Mucosa of rectum (tissue), 2 donors: ENCODE measurements around the gene MND1.
A peak's percentile ranks its signal among the peaks of the same experiment; 100 is the strongest.
"Not testable (repeated sequence)": the region's sequence is repeated elsewhere in the genome, so short reads cannot be mapped to it uniquely, and the experiment has no call there.

ENCODE experiments used
- H3K27ac ChIP-seq, 2 donors: one replicate each; pipeline ENCODE4 v1.7.0; 2013; ENCODE audit warnings: inconsistent platforms in 2 of 2, low read depth in 2 of 2, low read length in 2 of 2
- H3K27me3 ChIP-seq, 2 donors: one replicate each; pipeline ENCODE4 v1.7.0; 2013; ENCODE audit warnings: low read length in 2 of 2; ENCODE audit not compliant: control insufficient read depth in 2 of 2, insufficient read depth in 2 of 2
- H3K36me3 ChIP-seq, 2 donors: one replicate each; pipeline ENCODE4 v1.7.0; 2013; ENCODE audit warnings: low read length in 2 of 2; ENCODE audit not compliant: control insufficient read depth in 2 of 2, insufficient read depth in 2 of 2
- H3K4me1 ChIP-seq, 2 donors: one replicate each; pipeline ENCODE4 v1.7.0; 2013; ENCODE audit warnings: low read length in 2 of 2, mild to moderate bottlenecking in 1 of 2; ENCODE audit not compliant: control insufficient read depth in 2 of 2, insufficient read depth in 2 of 2
- H3K4me3 ChIP-seq, 2 donors: one replicate each; pipeline ENCODE4 v1.7.0; 2013; ENCODE audit warnings: low read length in 2 of 2
- H3K9ac ChIP-seq, 2 donors: one replicate each; pipeline ENCODE4 v1.7.0; 2013; ENCODE audit warnings: low read length in 2 of 2, low read depth in 1 of 2, mild to moderate bottlenecking in 1 of 2
- H3K9me3 ChIP-seq, 2 donors: one replicate each; pipeline ENCODE4 v1.7.0; 2013; ENCODE audit warnings: low read length in 2 of 2; ENCODE audit not compliant: control insufficient read depth in 2 of 2
- donor health status: healthy.
- donor health status: Normal muscosa, but diverticular disease.

The MND1 gene

GRCh38 chr4:153416456-153416855 lies 72.0 kb downstream of the MND1 start:
- H3K36me3 ChIP-seq, H3K9ac ChIP-seq, H3K4me3 ChIP-seq, H3K27me3 ChIP-seq, H3K4me1 ChIP-seq, H3K9me3 ChIP-seq, H3K27ac ChIP-seq: not testable (repeated sequence)

- Histone ChIP-seq H3K4me1 (no peaks in the 10 kb centered on the region), H3K27ac (no peak overlapping the region), H3K36me3 (no peaks in the 10 kb centered on the region), H3K27me3 (no peaks in the 10 kb centered on the region), H3K9me3 (no peaks in the 10 kb centered on the region), H3K9ac (no peak overlapping the region), H3K4me3 (no peak overlapping the region)
Observed at GRCh38 chr4:153418121-153418520, 73.6 kb downstream of the MND1 start.

- no peaks in the 10 kb centered on the region for H3K27me3 ChIP-seq
- no peaks in the 10 kb centered on the region for H3K9me3 ChIP-seq
- no peaks in the 10 kb centered on the region for H3K36me3 ChIP-seq
- H3K4me3 ChIP-seq, result no peak overlapping the region
- no peaks in the 10 kb centered on the region for H3K4me1 ChIP-seq
- no peak overlapping the region for H3K9ac ChIP-seq
- H3K27ac ChIP-seq, result no peak overlapping the region
Observed at GRCh38 chr4:153418558-153418957, 74.1 kb downstream of the MND1 start.

DNA sequence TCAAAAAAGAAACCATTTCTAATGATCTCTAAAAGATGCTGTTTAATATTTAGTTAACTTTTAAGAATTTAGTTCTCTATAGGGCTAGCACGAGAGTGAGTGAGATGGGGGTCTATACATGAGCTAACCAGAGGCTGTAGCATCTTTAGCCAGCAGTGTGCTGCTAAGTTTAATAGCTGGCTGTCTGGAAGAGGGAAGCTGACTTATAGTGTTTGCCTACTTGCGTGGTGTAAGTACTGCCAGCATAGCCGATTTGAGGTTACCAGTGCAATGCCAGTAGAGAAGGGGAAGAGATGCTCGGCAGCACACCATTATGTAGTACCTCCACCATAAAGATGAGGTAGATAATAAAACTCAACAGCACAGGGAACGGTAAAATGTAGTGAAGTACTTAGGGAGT lies 74.5 kb downstream of the MND1 start:
- no peaks in the 10 kb centered on the region for H3K4me1 ChIP-seq
- no peak overlapping the region for H3K9ac ChIP-seq
- no peaks in the 10 kb centered on the region for H3K27me3 ChIP-seq
- no peak overlapping the region for H3K27ac ChIP-seq
- no peaks in the 10 kb centered on the region for H3K36me3 ChIP-seq
- H3K9me3 ChIP-seq, result no peaks in the 10 kb centered on the region
- no peak overlapping the region for H3K4me3 ChIP-seq

GRCh38 chr4:153419673-153420278 lies 75.3 kb downstream of the MND1 start:
- Histone ChIP-seq H3K27ac (no peak overlapping the region), H3K4me3 (no peak overlapping the region), H3K9ac (no peak overlapping the region), H3K4me1 (no peaks in the 10 kb centered on the region), H3K9me3 (no peaks in the 10 kb centered on the region), H3K27me3 (no peaks in the 10 kb centered on the region), H3K36me3 (no peaks in the 10 kb centered on the region)

DNA sequence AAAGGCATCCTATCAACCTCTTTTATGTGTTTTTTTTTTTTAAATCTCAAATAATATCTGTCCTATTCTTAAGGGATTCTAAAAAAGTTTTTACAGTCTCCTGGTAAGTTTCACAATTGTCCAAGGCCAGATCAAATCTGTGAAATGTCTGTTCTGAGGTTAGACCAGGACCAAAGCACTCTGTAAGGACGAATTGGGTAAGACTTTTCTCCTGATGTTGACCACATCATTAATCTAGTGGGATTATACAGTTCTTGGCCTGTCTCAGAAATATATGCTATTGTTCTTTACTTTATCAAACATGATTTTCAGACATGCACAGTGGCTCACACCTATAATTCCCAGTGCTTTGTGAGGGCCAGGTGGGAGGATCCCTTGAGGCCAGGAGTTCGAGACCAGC lies 75.9 kb downstream of the MND1 start:
- no peak overlapping the region for H3K9ac ChIP-seq
- no peak overlapping the region for H3K27ac ChIP-seq
- no peak overlapping the region for H3K4me3 ChIP-seq
- H3K9me3 ChIP-seq, result no peaks in the 10 kb centered on the region
- no peaks in the 10 kb centered on the region for H3K36me3 ChIP-seq
- no peaks in the 10 kb centered on the region for H3K4me1 ChIP-seq
- no peaks in the 10 kb centered on the region for H3K27me3 ChIP-seq

GRCh38 chr4:153421941-153422340 lies 77.5 kb downstream of the MND1 start:
- no peak overlapping the region for H3K27ac ChIP-seq
- no peaks in the 10 kb centered on the region for H3K27me3 ChIP-seq
- H3K9me3 ChIP-seq, result no peaks in the 10 kb centered on the region
- no peaks in the 10 kb centered on the region for H3K36me3 ChIP-seq
- H3K9ac ChIP-seq, result no peak overlapping the region
- no peak overlapping the region for H3K4me3 ChIP-seq
- H3K4me1 ChIP-seq, result no peaks in the 10 kb centered on the region

DNA sequence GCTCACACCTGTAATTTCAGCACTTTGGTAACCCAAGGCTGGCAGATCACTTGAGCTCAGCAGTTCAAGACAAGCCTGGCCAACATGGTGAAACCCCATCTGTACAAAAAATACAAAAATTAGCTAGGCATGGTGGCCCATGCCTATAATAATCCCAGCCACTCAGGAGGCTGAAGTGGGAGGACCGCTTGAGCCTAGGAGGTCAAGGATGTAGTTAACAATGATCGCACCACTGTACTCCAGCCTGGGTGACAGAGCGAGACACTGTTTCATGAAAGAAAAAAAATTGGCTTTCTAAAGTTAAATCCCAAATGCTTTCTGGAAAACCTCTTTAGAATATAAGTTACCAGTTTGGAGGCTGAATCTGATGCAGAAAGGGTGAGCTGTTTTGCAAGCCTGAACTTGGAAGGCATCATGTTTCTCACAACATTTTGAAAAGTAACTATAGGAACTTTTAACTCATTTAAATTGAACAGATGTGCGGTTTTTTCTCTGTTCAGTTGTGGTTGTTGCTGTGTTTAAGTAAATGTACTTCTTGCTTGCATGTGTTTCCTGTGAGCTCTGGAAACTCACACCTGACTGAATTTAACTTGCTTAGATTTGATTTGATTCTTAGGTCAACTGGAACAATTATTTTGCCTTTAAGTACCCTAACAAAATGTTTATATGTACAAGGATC lies 81.9 kb downstream of the MND1 start:
- H3K27ac ChIP-seq, result no peak overlapping the region
- no peaks in the 10 kb centered on the region for H3K36me3 ChIP-seq
- no peak overlapping the region for H3K4me3 ChIP-seq
- no peaks in the 10 kb centered on the region for H3K27me3 ChIP-seq
- no peaks in the 10 kb centered on the region for H3K4me1 ChIP-seq
- H3K9ac ChIP-seq, result no peak overlapping the region
- H3K9me3 ChIP-seq, result no peaks in the 10 kb centered on the region

DNA sequence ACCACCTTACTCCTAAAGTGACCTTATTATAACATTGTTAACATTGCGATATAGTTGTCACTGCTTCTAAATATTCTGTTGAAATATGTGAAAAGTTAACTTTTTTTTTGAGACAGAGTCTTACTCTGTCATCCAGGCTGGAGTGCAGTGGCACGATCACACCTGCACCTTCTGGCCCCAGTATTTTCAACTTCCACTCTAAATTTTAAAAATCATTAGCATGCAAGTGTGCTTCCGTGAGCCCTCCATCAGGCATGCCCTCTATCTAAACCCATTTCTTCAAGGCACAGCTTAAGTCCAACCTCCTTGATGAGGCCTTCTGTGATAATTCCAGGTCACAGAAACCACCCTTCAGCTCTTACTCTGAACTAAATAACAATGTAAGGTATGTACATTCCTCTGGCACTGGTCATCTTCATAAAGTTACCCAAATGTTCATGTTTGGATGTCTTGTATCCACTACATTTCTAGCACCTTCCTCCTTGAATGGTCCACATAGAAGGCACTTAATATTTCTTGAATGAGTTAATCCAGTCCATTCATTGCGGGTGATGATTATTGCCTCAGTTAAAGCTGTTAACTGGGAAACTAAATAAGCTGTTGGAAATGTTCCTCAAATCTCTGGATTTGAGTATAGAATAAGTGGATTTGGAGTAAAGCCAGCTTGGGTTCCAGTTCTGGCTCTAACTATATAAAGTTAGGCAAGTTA lies 83.0 kb downstream of the MND1 start:
- no peaks in the 10 kb centered on the region for H3K36me3 ChIP-seq
- no peaks in the 10 kb centered on the region for H3K9me3 ChIP-seq
- no peak overlapping the region for H3K9ac ChIP-seq
- H3K4me3 ChIP-seq, result no peak overlapping the region
- H3K27me3 ChIP-seq, result no peaks in the 10 kb centered on the region
- H3K27ac ChIP-seq, result no peak overlapping the region
- no peaks in the 10 kb centered on the region for H3K4me1 ChIP-seq

- no peaks in the 10 kb centered on the region for H3K27me3 ChIP-seq
- H3K9ac ChIP-seq, result no peak overlapping the region
- no peaks in the 10 kb centered on the region for H3K9me3 ChIP-seq
- H3K36me3 ChIP-seq, result no peaks in the 10 kb centered on the region
- peaks cover 0 to 5% of the 10 kb centered on the region in 2 donors for H3K4me1 ChIP-seq
- no peak overlapping the region for H3K4me3 ChIP-seq
- peak overlapping the region; percentile 12 to 42 for H3K27ac ChIP-seq
Observed at GRCh38 chr4:153428941-153429475, 84.5 kb downstream of the MND1 start.
